ENCODE measurements around the gene PRKD1.

GRCh38 chr14:29971101-29971500, 43.5 kb upstream of the PRKD1 start:
- TF ChIP-seq CTCF (IDR thresholded peaks at IDR 0.05) (no peak), EZH2 (IDR thresholded peaks at IDR 0.05; ENCODE audit: borderline replicate concordance, insufficient read depth, low read depth, low read length, poor library complexity, severe bottlenecking) (no peak)
